Smooth muscle cell (in vitro differentiated cells): Measurements from ENCODE around the gene OS9. TPM values are rescaled to one million over a fixed set of nuclear protein-coding genes. Genes with fewer than 3 reads are reported as not detected.

Experiments
- DNase-seq: peaks from one replicate; lab custom pipeline; 2025; ENCODE audit not compliant: unreplicated experiment; lab: John Stamatoyannopoulos, UW
- H2AFZ ChIP-seq: fragments of 200-600 bp; sonication (generic); 2 replicates; pipeline ENCODE4 v1.6.0; 2016; ENCODE audit warnings: antibody characterized with exemption, low read depth, mild to moderate bottlenecking
- H3F3A ChIP-seq: fragments of 200-600 bp; sonication (generic); 2 replicates; pipeline ENCODE4 v1.6.0; 2017; ENCODE audit warnings: antibody characterized with exemption, low read depth
- H3K27ac ChIP-seq: fragments of 200-600 bp; sonication (generic); 2 replicates; pipeline ENCODE4 v1.5.1; 2016; ENCODE audit warnings: low read depth, mild to moderate bottlenecking
- H3K27me3 ChIP-seq: fragments of 200-600 bp; sonication (generic); 2 replicates; pipeline ENCODE4 v1.6.1; 2016; ENCODE audit warnings: low read depth, mild to moderate bottlenecking
- H3K36me3 ChIP-seq: fragments of 200-600 bp; sonication (generic); 2 replicates; pipeline ENCODE4 v1.5.1; 2016; ENCODE audit warnings: low read depth
- H3K4me1 ChIP-seq: fragments of 200-600 bp; sonication (generic); 2 replicates; pipeline ENCODE4 v1.5.1; 2016; ENCODE audit warnings: low read depth
- H3K4me2 ChIP-seq: fragments of 200-600 bp; sonication (generic); 2 replicates; pipeline ENCODE4 v1.6.0; 2016; ENCODE audit warnings: mild to moderate bottlenecking
- H3K4me3 ChIP-seq: fragments of 200-600 bp; sonication (generic); 2 replicates; pipeline ENCODE4 v1.5.1; 2016; ENCODE audit warnings: mild to moderate bottlenecking
- H3K79me2 ChIP-seq: fragments of 200-600 bp; sonication (generic); 2 replicates; pipeline ENCODE4 v1.6.0; 2016; ENCODE audit warnings: low read depth, mild to moderate bottlenecking
- H3K9ac ChIP-seq: fragments of 200-600 bp; sonication (generic); 2 replicates; pipeline ENCODE4 v1.6.0; 2016; ENCODE audit warnings: low read depth
- H3K9me3 ChIP-seq: fragments of 200-600 bp; sonication (generic); replicated peaks from 2 replicates; pipeline ENCODE4 v1.5.1; 2016; ENCODE audit warnings: low read depth
- H4K20me1 ChIP-seq: fragments of 200-600 bp; sonication (generic); 2 replicates; pipeline ENCODE4 v1.6.0; 2016; ENCODE audit warnings: low read depth
- WGBS: methylation state at CpG from one replicate; pipeline ENCODE4 v1.1.7; 2016; ENCODE audit warnings: low lambda C conversion rate; 5-methylcytosine and 5-hydroxymethylcytosine counted together
- polyA plus RNA-seq: library from polyadenylated mRNA; unstranded; fragments of >200 nt; fragmentation: Nextera tagmentation; extraction: Ambion mirVana; gene quantifications from 2 replicates; pipeline ENCODE4 v1.2.1, GENCODE V29; 2016
- total RNA-seq: library from RNA; depleted of rRNA; stranded (reverse); fragments of >200 nt; gene quantifications from 2 replicates; pipeline ENCODE4 v1.2.3, GENCODE V29; 2014
- TF ChIP-seq, protein P1 (sequence below): fragments of 200-600 bp; sonication (generic); IDR thresholded peaks from 2 replicates; pipeline ENCODE4 v1.5.1; 2017; ENCODE audit warnings: borderline replicate concordance, mild to moderate bottlenecking, antibody characterized with exemption; ENCODE audit not compliant: insufficient read depth, poor library complexity, severe bottlenecking

Gene OS9
- total and polyA plus RNA-seq, 2 experiments from 2014 or later: 179 to 236 TPM

- DNase-seq: no peak
- Histone ChIP-seq H3K27ac (no peak overlapping the region), H2AFZ (no peak overlapping the region), H3K79me2 (no peaks in the 10 kb centered on the region), H3K4me1 (no peaks in the 10 kb centered on the region), H3K4me2 (no peak overlapping the region), H3K27me3 (no peaks in the 10 kb centered on the region), H3K36me3 (peaks cover 32% of the 10 kb centered on the region), H3F3A (no peaks in the 10 kb centered on the region), H4K20me1 (no peaks in the 10 kb centered on the region), H3K9me3 (no peaks in the 10 kb centered on the region), H3K4me3 (no peak overlapping the region), H3K9ac (no peak overlapping the region)
- 98% methylated on average over 2 of the region's 2 CpGs for WGBS
- TF ChIP-seq, protein P1, sequence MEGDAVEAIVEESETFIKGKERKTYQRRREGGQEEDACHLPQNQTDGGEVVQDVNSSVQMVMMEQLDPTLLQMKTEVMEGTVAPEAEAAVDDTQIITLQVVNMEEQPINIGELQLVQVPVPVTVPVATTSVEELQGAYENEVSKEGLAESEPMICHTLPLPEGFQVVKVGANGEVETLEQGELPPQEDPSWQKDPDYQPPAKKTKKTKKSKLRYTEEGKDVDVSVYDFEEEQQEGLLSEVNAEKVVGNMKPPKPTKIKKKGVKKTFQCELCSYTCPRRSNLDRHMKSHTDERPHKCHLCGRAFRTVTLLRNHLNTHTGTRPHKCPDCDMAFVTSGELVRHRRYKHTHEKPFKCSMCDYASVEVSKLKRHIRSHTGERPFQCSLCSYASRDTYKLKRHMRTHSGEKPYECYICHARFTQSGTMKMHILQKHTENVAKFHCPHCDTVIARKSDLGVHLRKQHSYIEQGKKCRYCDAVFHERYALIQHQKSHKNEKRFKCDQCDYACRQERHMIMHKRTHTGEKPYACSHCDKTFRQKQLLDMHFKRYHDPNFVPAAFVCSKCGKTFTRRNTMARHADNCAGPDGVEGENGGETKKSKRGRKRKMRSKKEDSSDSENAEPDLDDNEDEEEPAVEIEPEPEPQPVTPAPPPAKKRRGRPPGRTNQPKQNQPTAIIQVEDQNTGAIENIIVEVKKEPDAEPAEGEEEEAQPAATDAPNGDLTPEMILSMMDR: no peak
Measured at GRCh38 chr12:57700317-57700716, 6.4 kb downstream of the OS9 start.

DNA sequence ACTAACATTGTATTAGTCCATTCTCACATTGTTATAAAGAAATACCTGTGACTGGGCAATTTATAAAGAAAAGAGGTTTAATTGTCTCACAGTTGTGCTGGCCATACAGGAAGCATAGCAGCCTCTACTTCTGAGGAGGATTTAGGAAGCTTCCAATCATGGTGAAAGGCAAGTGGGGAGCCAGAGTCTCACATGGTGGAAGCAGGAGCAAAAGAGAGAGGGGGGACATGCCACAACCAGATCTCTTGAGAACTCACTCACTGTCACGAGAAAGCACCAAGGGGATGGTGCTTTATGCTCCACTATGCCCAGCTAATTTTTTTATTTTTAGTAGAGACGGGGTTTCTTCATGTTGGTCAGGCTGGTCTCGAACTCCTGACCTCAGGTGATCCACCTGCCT, 13.3 kb downstream of the OS9 start:
- H2AFZ ChIP-seq: no peak overlapping the region
- H3K4me3 ChIP-seq: no peak overlapping the region
- H3K36me3 ChIP-seq: peaks cover 26% of the 10 kb centered on the region
- no peaks in the 10 kb centered on the region for H4K20me1 ChIP-seq
- no peaks in the 10 kb centered on the region for H3F3A ChIP-seq
- DNase-seq: no peak
- WGBS: 100% methylated on average over 3 of the region's 3 CpGs
- H3K27me3 ChIP-seq: no peaks in the 10 kb centered on the region
- H3K9me3 ChIP-seq: no peaks in the 10 kb centered on the region
- H3K4me2 ChIP-seq: no peak overlapping the region
- H3K9ac ChIP-seq: no peak overlapping the region
- H3K4me1 ChIP-seq: no peaks in the 10 kb centered on the region
- TF ChIP-seq, protein P1: no peak
- H3K79me2 ChIP-seq: no peaks in the 10 kb centered on the region
- no peak overlapping the region for H3K27ac ChIP-seq

DNA sequence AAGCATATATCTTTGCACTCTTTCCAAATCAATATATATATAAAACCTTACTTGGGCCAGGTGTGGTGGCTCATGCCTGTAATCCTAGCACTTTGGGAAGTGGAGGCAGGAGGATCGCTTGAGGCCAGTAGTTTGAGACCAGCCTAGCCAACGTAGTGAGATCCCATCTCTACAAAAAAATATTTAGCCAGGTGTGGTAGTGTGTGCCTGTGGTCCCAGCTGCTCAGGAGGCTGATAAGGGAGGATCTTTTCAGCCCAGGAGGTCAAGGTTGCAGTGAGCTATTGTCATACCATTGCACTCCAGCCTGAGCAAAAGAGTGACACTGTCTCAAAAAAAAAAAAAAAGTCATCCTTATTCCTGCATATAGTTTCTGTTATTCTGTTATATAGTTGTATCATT, 14.4 kb downstream of the OS9 start:
- Histone ChIP-seq H4K20me1 (no peaks in the 10 kb centered on the region), H3K9ac (no peak overlapping the region), H3F3A (no peaks in the 10 kb centered on the region), H3K27me3 (no peaks in the 10 kb centered on the region), H3K79me2 (no peaks in the 10 kb centered on the region), H3K27ac (no peak overlapping the region), H2AFZ (no peak overlapping the region), H3K36me3 (peaks cover 15% of the 10 kb centered on the region), H3K4me2 (no peak overlapping the region), H3K4me3 (no peak overlapping the region), H3K4me1 (no peaks in the 10 kb centered on the region), H3K9me3 (no peaks in the 10 kb centered on the region)
- DNase-seq: no peak
- TF ChIP-seq, protein P1: no peak
- WGBS: 94% methylated on average over 2 of the region's 2 CpGs

- Histone ChIP-seq H3K4me3 (no peak overlapping the region), H3K27ac (no peak overlapping the region), H2AFZ (no peak overlapping the region), H3K9ac (no peak overlapping the region), H3K4me1 (no peaks in the 10 kb centered on the region), H3K79me2 (no peaks in the 10 kb centered on the region), H3K9me3 (no peaks in the 10 kb centered on the region), H3K4me2 (no peak overlapping the region), H3F3A (no peaks in the 10 kb centered on the region), H4K20me1 (no peaks in the 10 kb centered on the region), H3K27me3 (no peaks in the 10 kb centered on the region), H3K36me3 (no peaks in the 10 kb centered on the region)
- TF ChIP-seq, protein P1: no peak
- no peak for DNase-seq
- 96% methylated on average over 3 of the region's 3 CpGs for WGBS
Measured at GRCh38 chr12:57712701-57713100, 18.8 kb downstream of the OS9 start.
